GM12878 (cell line): ENCODE measurements around the gene LANCL2. TPM values are rescaled to one million over a fixed set of nuclear protein-coding genes. Genes with fewer than 3 reads are reported as not detected.

ENCODE experiments used
- ATAC-seq: fragments of 200-7000 bp; cut with Tn5 transposase; 3 replicates; pipeline ENCODE4 v1.9.1; 2020; ENCODE audit warnings: mild to moderate bottlenecking, moderate library complexity
- Bru-seq: library from RNA; stranded (reverse); fragments of 400-500 nt; gene quantifications from one replicate; lab custom pipeline; 2021; lab: Mats Ljungman, UMichigan
- BruChase-seq, 2 experiments: library from RNA; stranded (reverse); fragments of 400-500 nt; gene quantifications; one replicate each; lab custom pipeline; 2021; lab: Mats Ljungman, UMichigan
- BruUV-seq: library from RNA; stranded (reverse); fragments of 400-500 nt; replicated peaks from 2 replicates; lab custom pipeline; 2021; lab: Mats Ljungman, UMichigan
- CTCF ChIA-PET: fragments of 300-600 bp; sonication (Branson Sonifier 250); formaldehyde crosslinking; extraction: SDS; loops from one replicate; lab custom pipeline; 2021; ENCODE audit warnings: inconsistent platforms; lab: Yijun Ruan, JAX
- POLR2A ChIA-PET: fragments of 350-600 bp; formaldehyde crosslinking; extraction: SDS; loops from one replicate; lab custom pipeline; 2021; ENCODE audit warnings: inconsistent platforms; lab: Charles Lee
- RAD21 ChIA-PET: fragments of 300-600 bp; sonication (Branson Sonifier 250); formaldehyde crosslinking; loops from one replicate; lab custom pipeline; 2023; ENCODE audit warnings: antibody characterized with exemption; ENCODE audit not compliant: unreplicated experiment; lab: Charles Lee
- SMC1A ChIA-PET: fragments of 300-600 bp; sonication (Branson Sonifier 250); formaldehyde crosslinking; loops from one replicate; lab custom pipeline; 2023; ENCODE audit not compliant: unreplicated experiment, uncharacterized antibody; lab: Charles Lee
- DNase-seq: peaks from one replicate; pipeline ENCODE4 v3.0.0-alpha.2; 2011; ENCODE audit warnings: low read depth, low spot score
- FAIRE-seq: peaks from 3 replicates; lab custom pipeline; 2011; peaks lifted over from hg19 to GRCh38; lab: Jason Lieb, UNC
- H2AFZ ChIP-seq: 2 replicates; pipeline ENCODE4 v1.6.0; 2011; ENCODE audit warnings: low read depth, low read length, control low read depth; ENCODE audit not compliant: control insufficient read depth
- H3K27ac ChIP-seq: 2 replicates; pipeline ENCODE4 v1.5.1; 2011; ENCODE audit warnings: control low read depth; ENCODE audit not compliant: control insufficient read depth, insufficient read depth
- H3K27me3 ChIP-seq, 2 experiments: replicated peaks in 1 of 2; 2 replicates each; pipeline versions ENCODE4 v1.6.0 to v1.6.1; 2011; ENCODE audit warnings: low read length in 1 of 2; ENCODE audit not compliant: control insufficient read depth in 2 of 2, insufficient read depth in 2 of 2
- H3K36me3 ChIP-seq, 2 experiments: 2 replicates each; pipeline ENCODE4 v1.5.1; 2011; ENCODE audit warnings: low read length in 1 of 2; ENCODE audit not compliant: control insufficient read depth in 2 of 2, insufficient read depth in 2 of 2
- H3K4me1 ChIP-seq: 2 replicates; pipeline ENCODE4 v1.6.1; 2011; ENCODE audit warnings: mild to moderate bottlenecking, low read length, moderate library complexity, mixed read lengths; ENCODE audit not compliant: control insufficient read depth, insufficient read depth
- H3K4me2 ChIP-seq: 2 replicates; pipeline ENCODE4 v1.6.0; 2011; ENCODE audit warnings: control low read depth; ENCODE audit not compliant: control insufficient read depth, insufficient read depth
- H3K4me3 ChIP-seq: fragments of 200-600 bp; sonication (generic); 2 replicates; pipeline ENCODE4 v1.5.1; 2016
- H3K79me2 ChIP-seq: 2 replicates; pipeline ENCODE4 v1.6.0; 2011; ENCODE audit warnings: low read length; ENCODE audit not compliant: control insufficient read depth, insufficient read depth
- H3K9ac ChIP-seq: 2 replicates; pipeline ENCODE4 v1.8.0; 2011; ENCODE audit warnings: low read length, control low read depth, mixed read lengths; ENCODE audit not compliant: control insufficient read depth, insufficient read depth
- H3K9me3 ChIP-seq: replicated peaks from 3 replicates; pipeline ENCODE4 v1.5.1; 2011; ENCODE audit warnings: mild to moderate bottlenecking, low read length; ENCODE audit not compliant: control insufficient read depth, insufficient read depth
- H4K20me1 ChIP-seq: 2 replicates; pipeline ENCODE4 v1.6.0; 2011; ENCODE audit not compliant: control insufficient read depth, insufficient read depth
- BACH1 ChIP-seq: fragments of 450-650 bp; IDR thresholded peaks from 2 replicates; pipeline ENCODE4 v1.6.1; 2017; ENCODE audit warnings: mild to moderate bottlenecking, borderline replicate concordance
- CHD2 ChIP-seq: IDR thresholded peaks from 2 replicates; pipeline ENCODE4 v1.6.1; 2011; ENCODE audit warnings: low read depth, low read length, improper control_type of control experiment, borderline replicate concordance
- MYC ChIP-seq: IDR thresholded peaks from 2 replicates; pipeline ENCODE4 v1.6.1; 2011; ENCODE audit warnings: mild to moderate bottlenecking, low read length, moderate library complexity, inconsistent platforms; ENCODE audit not compliant: insufficient read depth, insufficient replicate concordance, insufficient read length, severe bottlenecking
- PBX3 ChIP-seq: IDR thresholded peaks from 2 replicates; pipeline ENCODE4 v1.6.1; 2011; ENCODE audit warnings: mild to moderate bottlenecking, low read depth, low read length, moderate library complexity; ENCODE audit not compliant: insufficient replicate concordance
- PKNOX1 ChIP-seq: fragments of 450-650 bp; IDR thresholded peaks from 2 replicates; pipeline ENCODE4 v1.6.1; 2016; ENCODE audit warnings: mild to moderate bottlenecking
- ZNF384 ChIP-seq: IDR thresholded peaks from 2 replicates; pipeline ENCODE4 v1.6.1; 2012; ENCODE audit warnings: low read depth, mild to moderate bottlenecking, low read length, improper control_type of control experiment, borderline replicate concordance
- WGBS: methylation state at CpG from one replicate; pipeline ENCODE4 v1.1.6; 2016; ENCODE audit warnings: low lambda C conversion rate; ENCODE audit not compliant: insufficient replicate concordance, insufficient coverage; ENCODE audit errors: missing lambda C conversion rate; 5-methylcytosine and 5-hydroxymethylcytosine counted together
- in situ Hi-C: fragments of 300-500 bp; cut with MboI; formaldehyde crosslinking; loops from 9 replicates; pipeline ENCODE4 v1.14.3; 2018; ENCODE audit warnings: mixed read lengths
- intact Hi-C: fragments of 100-400 bp; cut with micrococcal nuclease; formaldehyde crosslinking; loops from one replicate; pipeline ENCODE4 v1.14.2; 2022; ENCODE audit not compliant: unreplicated experiment
- long read RNA-seq, 2 experiments: library from polyadenylated mRNA; unstranded; transcript quantifications; one replicate each; pipeline ENCODE4 v2.0.0, GENCODE V29; 2019 to 2020
- polyA minus RNA-seq, 3 experiments: library from RNA; depleted of rRNA, polyadenylated mRNA; stranded (reverse); fragments of >200 nt; gene quantifications; 2 replicates each; pipeline ENCODE4 v1.2.3, GENCODE V29; 2011
- polyA plus RNA-seq, 11 experiments: library from polyadenylated mRNA; depleted of rRNA in 4 of 11; unstranded in 6 of 11; stranded (reverse) in 5 of 11; fragments of >200 nt; fragmentation: Nextera tagmentation in 4 of 11; fragmentation: Illumina TruSeq in 1 of 11; extraction: Ambion mirVana in 4 of 11; extraction: Trizol in 1 of 11; gene quantifications; 1 replicate in 1 of 11; 2 replicates in 10 of 11; pipeline versions ENCODE4 v1.2.1 to v1.2.3, GENCODE V29; 2011 to 2016; ENCODE audit warnings: inconsistent platforms in 2 of 11, missing spikeins in 2 of 11, low read depth in 1 of 11
- total RNA-seq, 4 experiments: library from RNA; depleted of rRNA in 3 of 4; stranded (reverse); fragments of >200 nt in 3 of 4; fragmentation: Illumina TruSeq in 1 of 4; extraction: Trizol in 1 of 4; gene quantifications; 2 replicates each; pipeline versions ENCODE4 v1.2.1 to v1.2.3, GENCODE V29; 2013 to 2021

The LANCL2 gene, protein sequence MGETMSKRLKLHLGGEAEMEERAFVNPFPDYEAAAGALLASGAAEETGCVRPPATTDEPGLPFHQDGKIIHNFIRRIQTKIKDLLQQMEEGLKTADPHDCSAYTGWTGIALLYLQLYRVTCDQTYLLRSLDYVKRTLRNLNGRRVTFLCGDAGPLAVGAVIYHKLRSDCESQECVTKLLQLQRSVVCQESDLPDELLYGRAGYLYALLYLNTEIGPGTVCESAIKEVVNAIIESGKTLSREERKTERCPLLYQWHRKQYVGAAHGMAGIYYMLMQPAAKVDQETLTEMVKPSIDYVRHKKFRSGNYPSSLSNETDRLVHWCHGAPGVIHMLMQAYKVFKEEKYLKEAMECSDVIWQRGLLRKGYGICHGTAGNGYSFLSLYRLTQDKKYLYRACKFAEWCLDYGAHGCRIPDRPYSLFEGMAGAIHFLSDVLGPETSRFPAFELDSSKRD
- total RNA-seq (2013; cell fraction: nucleolus; rRNA removed) = 4.4 and 4.8 TPM in 2 replicates
- total RNA-seq (2014; rRNA removed) (12.9 and 14.3 TPM in 2 replicates), total RNA-seq (2014; rRNA removed; fragmentation: Illumina TruSeq; extraction: Trizol) (12.3 and 15.3 TPM in 2 replicates), total RNA-seq (2021) (16.1 and 17.4 TPM in 2 replicates), polyA plus RNA-seq (2011; rRNA removed) (17.2 and 28.6 TPM in 2 replicates), polyA plus RNA-seq (2014; fragmentation: Illumina TruSeq; extraction: Trizol) (17.5 and 17.9 TPM in 2 replicates), polyA plus RNA-seq (2014; fragmentation: Nextera tagmentation; extraction: Ambion mirVana) (10 to 100 TPM in 1 of 2 experiments, 1 to 10 TPM in 1; 8.1 to 10.8 TPM), polyA plus RNA-seq (2014; rRNA removed) (12.4 and 15.1 TPM in 2 replicates), polyA plus RNA-seq (2016; fragmentation: Nextera tagmentation; extraction: Ambion mirVana) (10 to 100 TPM; 26.1 to 26.6 TPM), polyA minus RNA-seq (2011; rRNA and poly(A)+ RNA removed) (38.3 and 39.6 TPM in 2 replicates), Bru-seq, nascent RNA (percentile 71 among the genes with signal in this experiment), BruChase-seq, experiment 1, labeled RNA remaining after a 6-hour chase (percentile 63 among the genes with signal in this experiment), BruChase-seq, experiment 2, labeled RNA remaining after a 2-hour chase (percentile 59 among the genes with signal in this experiment)
- polyA plus RNA-seq (2011; ENCODE audit: low read depth) = 6.3 TPM
- polyA plus RNA-seq (2011; cell fraction: cytosol; rRNA removed) = 30.8 and 39.7 TPM in 2 replicates
- polyA plus RNA-seq (2011; cell fraction: nucleus; rRNA removed) = 16.7 and 28.4 TPM in 2 replicates
- polyA plus RNA-seq (2012) = 6.6 and 10.1 TPM in 2 replicates
- 6.9 and 8.4 TPM in 2 replicates for polyA minus RNA-seq (2011; cell fraction: cytosol; rRNA and poly(A)+ RNA removed)
- polyA minus RNA-seq (2011; cell fraction: nucleus; rRNA and poly(A)+ RNA removed) = 4.1 and 9.7 TPM in 2 replicates
- long read RNA-seq, experiment 1, full-length matches to known transcripts = 30 of 35 reads
- long read RNA-seq, experiment 1, partial matches to known transcripts = 2 of 35 reads
- long read RNA-seq, experiment 1, other reads (novel, unspliced or antisense) = 3 of 35 reads
- long read RNA-seq, experiment 2, full-length matches to known transcripts = 6 of 25 reads
- long read RNA-seq, experiment 2, partial matches to known transcripts = 7 of 25 reads
- long read RNA-seq, experiment 2, other reads (novel, unspliced or antisense) = 12 of 25 reads

GRCh38 chr7:55365205-55365674, at the start of gene LANCL2:
TSS of gene LANCL2 (plus strand) at chr7:55365337. CDS start at chr7:55366026, 689 bp downstream.
- SMC1A ChIA-PET = interaction anchor here (0.9 to 1.9 kb wide), 3 partner anchors 9 to 56 kb away, joined by 4 to 12 read pairs (median 5); no protein-coding TSS in a partner anchor

More at GRCh38 chr7:55365205-55365674, at the start of gene LANCL2:
- CTCF ChIA-PET = interaction anchor here (1.2 to 2.4 kb wide), 6 partner anchors 50 to 85 kb away, joined by 3 to 15 read pairs (median 4); no protein-coding TSS in a partner anchor
- ATAC-seq = peak; percentile 47
- no peaks in the 10 kb centered on the region for H3K36me3 ChIP-seq
- BruUV-seq = no TSS peak
- 3% methylated on average over 19 of the region's 28 CpGs for WGBS
- peak within 1 kb of the TSS; percentile 91 for H3K27ac ChIP-seq
- DNase-seq = no peak
- in situ Hi-C loops (no loop called here), intact Hi-C loops (loop anchor here (1.0 kb wide), 2 partner anchors 56 to 169 kb away; no protein-coding TSS in a partner anchor)
- RAD21 ChIA-PET = interaction anchor here (0.8 to 2.9 kb wide), 8 partner anchors 50 to 606 kb away, joined by 3 to 33 read pairs (median 6); partner anchors contain the start of gene SEC61G
- H3K4me2 ChIP-seq = peak within 1 kb of the TSS; percentile 74
- H3K4me3 ChIP-seq = peak within 1 kb of the TSS; percentile 99
- no peaks in the 10 kb centered on the region for H3K27me3 ChIP-seq
- H3K79me2 ChIP-seq = peaks cover 24% of the 10 kb centered on the region
- TF ChIP-seq MYC (no peak), ZNF384 (peak; percentile 52; the same call in 1 of the 2 replicates), PBX3 (peak; percentile 85), PKNOX1 (peak; percentile 95), CHD2 (no peak), BACH1 (0 out of 2 replicates have a peak, but pooled peaks have one; percentile 28)
- no peaks in the 10 kb centered on the region for H3K9me3 ChIP-seq
- H2AFZ ChIP-seq = peak within 1 kb of the TSS; percentile 80
- peak within 1 kb of the TSS; percentile 85 for H3K9ac ChIP-seq
- no peaks in the 10 kb centered on the region for H4K20me1 ChIP-seq
- POLR2A ChIA-PET = interaction anchor here (0.9 to 1.5 kb wide), 5 partner anchors 10 to 741 kb away, joined by 3 to 8 read pairs (median 4); partner anchors contain the start of genes CHCHD2 and SEC61G
- peaks cover 9% of the 10 kb centered on the region for H3K4me1 ChIP-seq
- no peak for FAIRE-seq
